HG03439 (cell line): ENCODE data around the gene BICDL1.

Experiments used
- ATAC-seq: cut with Tn5 transposase; IDR thresholded peaks from one replicate; pipeline ENCODE4 v1.9.1; 2021; ENCODE audit warnings: mild to moderate bottlenecking, moderate library complexity; ENCODE audit not compliant: unreplicated experiment

Gene BICDL1

GRCh38 chr12:120121766-120122293 lies 132.8 kb downstream of the BICDL1 start:
- ATAC-seq: peak; percentile 36

- no peak for ATAC-seq
Observed at GRCh38 chr12:120125029-120125428, 136.0 kb downstream of the BICDL1 start.

GRCh38 chr12:120125792-120126634 lies 137.0 kb downstream of the BICDL1 start:
- no peak for ATAC-seq

GRCh38 chr12:120126635-120127005 lies 137.6 kb downstream of the BICDL1 start:
- no peak for ATAC-seq

- no peak for ATAC-seq
Observed at GRCh38 chr12:120130011-120130410, 141.0 kb downstream of the BICDL1 start.

GRCh38 chr12:120131116-120131515 lies 142.1 kb downstream of the BICDL1 start:
- no peak for ATAC-seq

GRCh38 chr12:120132054-120132836 lies 143.2 kb downstream of the BICDL1 start:
- no peak for ATAC-seq

GRCh38 chr12:120132863-120133385 lies 143.9 kb downstream of the BICDL1 start:
- peak; percentile 84 for ATAC-seq

GRCh38 chr12:120134307-120134980 lies 145.4 kb downstream of the BICDL1 start:
- ATAC-seq: no peak

GRCh38 chr12:120136093-120136770 lies 147.2 kb downstream of the BICDL1 start:
- ATAC-seq: no peak

- no peak for ATAC-seq
Observed at GRCh38 chr12:120137833-120138232, 148.8 kb downstream of the BICDL1 start.

GRCh38 chr12:120138366-120138765 lies 149.3 kb downstream of the BICDL1 start:
- no peak for ATAC-seq

- no peak for ATAC-seq
Observed at GRCh38 chr12:120139958-120140357, 150.9 kb downstream of the BICDL1 start.

- ATAC-seq: no peak
Observed at GRCh38 chr12:120140603-120141002, 151.6 kb downstream of the BICDL1 start.

GRCh38 chr12:120141336-120141735 lies 152.3 kb downstream of the BICDL1 start:
- no peak for ATAC-seq

- no peak for ATAC-seq
Observed at GRCh38 chr12:120142231-120142877, 153.3 kb downstream of the BICDL1 start.
